ENCODE results near the gene RO60.
"Not testable (repeated sequence)": the region's sequence is repeated elsewhere in the genome, so short reads cannot be mapped to it uniquely, and the experiment has no call there.

RO60 gene

GRCh38 chr1:193059282-193060114, at the start of gene RO60, which contains the start of gene UCHL5:
Gene RO60, plus strand, starts transcription at chr1:193059612. Its CDS starts 9,443 bp downstream, at chr1:193069055.
Gene UCHL5, minus strand, starts transcription at chr1:193059360. Its CDS starts 100 bp downstream, at chr1:193059260.
- H3K27me3 Mint-ChIP-seq, result no peaks in the 10 kb centered on the region
- peak within 1 kb of the TSS; percentile 91 for H3K4me3 Mint-ChIP-seq
- DNase-seq (ENCODE audit: low spot score in 2 of 2) (peak; percentile 87 to 92), ATAC-seq (replicated peaks; ENCODE audit: extremely low read depth, poor library complexity, severe bottlenecking) (peak; percentile 95)
- peaks cover 62% of the 10 kb centered on the region for H3K4me1 Mint-ChIP-seq
- peak within 1 kb of the TSS; percentile 95 for H3K27ac Mint-ChIP-seq (ENCODE audit: low read depth)
- H3K9me3 Mint-ChIP-seq, result no peaks in the 10 kb centered on the region
- H3K36me3 Mint-ChIP-seq (ENCODE audit: insufficient read depth), result peaks cover 18% of the 10 kb centered on the region

- no peaks in the 10 kb centered on the region for H3K9me3 Mint-ChIP-seq
- no peaks in the 10 kb centered on the region for H3K4me1 Mint-ChIP-seq
- H3K27ac Mint-ChIP-seq (ENCODE audit: low read depth), result no peak overlapping the region
- no peak overlapping the region for H3K4me3 Mint-ChIP-seq
- no peaks in the 10 kb centered on the region for H3K27me3 Mint-ChIP-seq
- peaks cover 3% of the 10 kb centered on the region for H3K36me3 Mint-ChIP-seq (ENCODE audit: insufficient read depth)
- no peak for DNase-seq (ENCODE audit: low spot score in 2 of 2)
- ATAC-seq (replicated peaks; ENCODE audit: extremely low read depth, poor library complexity, severe bottlenecking), result no peak
These were observed 48.0 kb upstream of the RO60 start for GRCh38 chr1:193011406-193011805.

- no peaks in the 10 kb centered on the region for H3K4me1 Mint-ChIP-seq
- H3K27ac Mint-ChIP-seq (ENCODE audit: low read depth), result no peak overlapping the region
- H3K36me3 Mint-ChIP-seq (ENCODE audit: insufficient read depth), result peaks cover 5% of the 10 kb centered on the region
- DNase-seq (ENCODE audit: low spot score in 2 of 2), result no peak
- no peak overlapping the region for H3K4me3 Mint-ChIP-seq
- no peaks in the 10 kb centered on the region for H3K27me3 Mint-ChIP-seq
- ATAC-seq (replicated peaks; ENCODE audit: extremely low read depth, poor library complexity, severe bottlenecking), result no peak
- H3K9me3 Mint-ChIP-seq, result no peaks in the 10 kb centered on the region
These were observed 46.4 kb upstream of the RO60 start for GRCh38 chr1:193013005-193013404.

GRCh38 chr1:193013707-193014106, 45.7 kb upstream of the RO60 start:
- Mint-ChIP-seq H3K9me3 (no peaks in the 10 kb centered on the region), H3K4me1 (no peaks in the 10 kb centered on the region), H3K36me3 (ENCODE audit: insufficient read depth) (peaks cover 5% of the 10 kb centered on the region), H3K27me3 (no peaks in the 10 kb centered on the region), H3K27ac (ENCODE audit: low read depth) (no peak overlapping the region), H3K4me3 (no peak overlapping the region)
- no peak for DNase-seq (ENCODE audit: low spot score in 2 of 2)
- ATAC-seq (replicated peaks; ENCODE audit: extremely low read depth, poor library complexity, severe bottlenecking), result no peak

GRCh38 chr1:193014400-193014799, 45.0 kb upstream of the RO60 start:
- Mint-ChIP-seq H3K27me3 (no peaks in the 10 kb centered on the region), H3K9me3 (no peaks in the 10 kb centered on the region), H3K4me1 (no peaks in the 10 kb centered on the region), H3K27ac (ENCODE audit: low read depth) (no peak overlapping the region), H3K36me3 (ENCODE audit: insufficient read depth) (peaks cover 5% of the 10 kb centered on the region), H3K4me3 (no peak overlapping the region)
- ATAC-seq (replicated peaks; ENCODE audit: extremely low read depth, poor library complexity, severe bottlenecking), result no peak
- no peak for DNase-seq (ENCODE audit: low spot score in 2 of 2)

- Mint-ChIP-seq H3K9me3 (no peaks in the 10 kb centered on the region), H3K4me3 (no peak overlapping the region), H3K4me1 (no peaks in the 10 kb centered on the region), H3K36me3 (ENCODE audit: insufficient read depth) (peaks cover 10% of the 10 kb centered on the region), H3K27ac (ENCODE audit: low read depth) (no peak overlapping the region), H3K27me3 (no peaks in the 10 kb centered on the region)
- ATAC-seq (replicated peaks; ENCODE audit: extremely low read depth, poor library complexity, severe bottlenecking) (no peak), DNase-seq (ENCODE audit: low spot score in 2 of 2) (no peak)
These were observed 42.6 kb upstream of the RO60 start for GRCh38 chr1:193016788-193017187.

- H3K9me3 Mint-ChIP-seq, result no peaks in the 10 kb centered on the region
- H3K36me3 Mint-ChIP-seq (ENCODE audit: insufficient read depth), result peaks cover 14% of the 10 kb centered on the region
- no peaks in the 10 kb centered on the region for H3K4me1 Mint-ChIP-seq
- H3K27me3 Mint-ChIP-seq, result no peaks in the 10 kb centered on the region
- ATAC-seq (replicated peaks; ENCODE audit: extremely low read depth, poor library complexity, severe bottlenecking) (no peak), DNase-seq (ENCODE audit: low spot score in 2 of 2) (no peak)
- no peak overlapping the region for H3K27ac Mint-ChIP-seq (ENCODE audit: low read depth)
- no peak overlapping the region for H3K4me3 Mint-ChIP-seq
These were observed 39.9 kb upstream of the RO60 start for GRCh38 chr1:193019442-193020026.

- no peaks in the 10 kb centered on the region for H3K9me3 Mint-ChIP-seq
- peaks cover 24% of the 10 kb centered on the region for H3K36me3 Mint-ChIP-seq (ENCODE audit: insufficient read depth)
These were observed 34.2 kb upstream of the RO60 start for GRCh38 chr1:193025218-193025617.

GRCh38 chr1:193030280-193030679, 29.1 kb upstream of the RO60 start:
- no peak overlapping the region for H3K4me3 Mint-ChIP-seq
- peak overlapping the region; percentile 57 for H3K27ac Mint-ChIP-seq (ENCODE audit: low read depth)
- no peaks in the 10 kb centered on the region for H3K27me3 Mint-ChIP-seq
- no peak for ATAC-seq (replicated peaks; ENCODE audit: extremely low read depth, poor library complexity, severe bottlenecking)
- DNase-seq (ENCODE audit: low spot score in 2 of 2), result no peak
- H3K9me3 Mint-ChIP-seq, result no peaks in the 10 kb centered on the region
- H3K36me3 Mint-ChIP-seq (ENCODE audit: insufficient read depth), result peaks cover 14% of the 10 kb centered on the region
- peaks cover 20% of the 10 kb centered on the region for H3K4me1 Mint-ChIP-seq

More at GRCh38 chr1:193025218-193025617, 34.2 kb upstream of the RO60 start:
- DNase-seq (ENCODE audit: low spot score in 2 of 2) (no peak), ATAC-seq (replicated peaks; ENCODE audit: extremely low read depth, poor library complexity, severe bottlenecking) (no peak)
- Mint-ChIP-seq H3K27ac (ENCODE audit: low read depth) (no peak overlapping the region), H3K27me3 (no peaks in the 10 kb centered on the region), H3K4me3 (no peak overlapping the region), H3K4me1 (no peaks in the 10 kb centered on the region)

GRCh38 chr1:193031431-193031830, 28.0 kb upstream of the RO60 start:
- H3K4me1 Mint-ChIP-seq, result peaks cover 29% of the 10 kb centered on the region
- H3K27ac Mint-ChIP-seq (ENCODE audit: low read depth), result no peak overlapping the region
- DNase-seq (ENCODE audit: low spot score in 2 of 2) (no peak), ATAC-seq (replicated peaks; ENCODE audit: extremely low read depth, poor library complexity, severe bottlenecking) (no peak)
- H3K36me3 Mint-ChIP-seq (ENCODE audit: insufficient read depth), result peaks cover 9% of the 10 kb centered on the region
- no peaks in the 10 kb centered on the region for H3K9me3 Mint-ChIP-seq
- H3K4me3 Mint-ChIP-seq, result no peak overlapping the region
- H3K27me3 Mint-ChIP-seq, result no peaks in the 10 kb centered on the region

GRCh38 chr1:193032643-193033427, 26.6 kb upstream of the RO60 start:
- not testable (repeated sequence) for DNase-seq (ENCODE audit: low spot score in 2 of 2); ATAC-seq (replicated peaks; ENCODE audit: extremely low read depth, poor library complexity, severe bottlenecking); H3K27ac Mint-ChIP-seq (ENCODE audit: low read depth); H3K27me3 Mint-ChIP-seq; H3K36me3 Mint-ChIP-seq (ENCODE audit: insufficient read depth); H3K4me3 Mint-ChIP-seq; H3K9me3 Mint-ChIP-seq
- H3K4me1 Mint-ChIP-seq, result peaks cover 41% of the 10 kb centered on the region

GRCh38 chr1:193033610-193034009, 25.8 kb upstream of the RO60 start:
- no peak overlapping the region for H3K27ac Mint-ChIP-seq (ENCODE audit: low read depth)
- no peak overlapping the region for H3K4me3 Mint-ChIP-seq
- peaks cover 41% of the 10 kb centered on the region for H3K4me1 Mint-ChIP-seq
- H3K36me3 Mint-ChIP-seq (ENCODE audit: insufficient read depth), result peaks cover 5% of the 10 kb centered on the region
- no peaks in the 10 kb centered on the region for H3K9me3 Mint-ChIP-seq
- DNase-seq (ENCODE audit: low spot score in 2 of 2) (no peak), ATAC-seq (replicated peaks; ENCODE audit: extremely low read depth, poor library complexity, severe bottlenecking) (no peak)
- H3K27me3 Mint-ChIP-seq, result no peaks in the 10 kb centered on the region

Data from central memory CD8-positive, alpha-beta T cell (primary cell).